HCT116 (cell line): Measurements from ENCODE around the gene HIP1. TPM values are rescaled to one million over a fixed set of nuclear protein-coding genes. Genes with fewer than 3 reads are reported as not detected.
"Not testable (repeated sequence)": the region's sequence is repeated elsewhere in the genome, so short reads cannot be mapped to it uniquely, and the experiment has no call there.

Source experiments
- ATAC-seq: fragments of 200-7000 bp; cut with Tn5 transposase; 2 replicates; pipeline ENCODE4 v1.9.1; 2020; ENCODE audit warnings: mild to moderate bottlenecking, moderate library complexity
- BruUV-seq: library from RNA; stranded (reverse); fragments of 400-500 nt; replicated peaks from 2 replicates; lab custom pipeline; 2021; lab: Mats Ljungman, UMichigan
- CTCF ChIA-PET: fragments of 300-600 bp; sonication (Branson Sonifier 250); formaldehyde crosslinking; loops from one replicate; lab custom pipeline; 2021; ENCODE audit warnings: antibody characterized with exemption; lab: Charles Lee
- POLR2A ChIA-PET: fragments of 300-600, 350-600 bp; sonication (Branson Sonifier 250); formaldehyde crosslinking; loops from one replicate; lab custom pipeline; 2021; ENCODE audit warnings: antibody characterized with exemption; lab: Charles Lee
- RAD21 ChIA-PET, 2 experiments: fragments of 300-600 bp; sonication (Branson Sonifier 250); formaldehyde crosslinking; loops; one replicate each; lab custom pipeline; 2023; ENCODE audit warnings: low total read pairs in 2 of 2; ENCODE audit not compliant: uncharacterized antibody in 2 of 2, unreplicated experiment in 2 of 2, low non-redundant PET in 1 of 2; lab: Charles Lee
- DNase-seq: peaks from one replicate; pipeline ENCODE4 v3.0.0-alpha.2; 2010; ENCODE audit warnings: low read depth, low spot score
- H2AFZ ChIP-seq: fragments of 200-600 bp; shearing (Covaris generic), sonication (generic); 2 replicates; pipeline ENCODE4 v1.6.1; 2017; ENCODE audit warnings: low read depth, mixed run types, mixed read lengths, antibody characterized with exemption, low read length; ENCODE audit not compliant: poor library complexity, severe bottlenecking
- H3K27ac ChIP-seq: 2 replicates; pipeline ENCODE4 v1.5.1; 2012; ENCODE audit warnings: low read depth, low read length
- H3K27me3 ChIP-seq: fragments of 200-600 bp; sonication (generic); 2 replicates; pipeline ENCODE4 v1.6.1; 2016; ENCODE audit warnings: mixed run types, low read length, mixed read lengths; ENCODE audit not compliant: insufficient read depth
- H3K36me3 ChIP-seq, 2 experiments: fragments of 200-500 bp in 1 of 2; fragments of 200-600 bp in 1 of 2; sonication (Bioruptor generic) in 1 of 2; sonication (generic) in 1 of 2; 2 replicates each; pipeline versions ENCODE4 v1.5.1 to v1.6.1; 2014 to 2016; ENCODE audit warnings: low read length in 2 of 2, inconsistent platforms in 1 of 2, mixed read lengths in 1 of 2, mixed run types in 1 of 2; ENCODE audit not compliant: insufficient read depth in 2 of 2, control insufficient read depth in 1 of 2
- H3K4me1 ChIP-seq, 2 experiments: fragments of 200-600 bp in 1 of 2; sonication (generic) in 1 of 2; 2 replicates each; pipeline versions ENCODE4 v1.5.1 to v1.6.1; 2012 to 2017; ENCODE audit warnings: low read length in 2 of 2, inconsistent platforms in 1 of 2, mild to moderate bottlenecking in 1 of 2, mixed read lengths in 1 of 2, mixed run types in 1 of 2, moderate library complexity in 1 of 2; ENCODE audit not compliant: insufficient read depth in 2 of 2, control insufficient read depth in 1 of 2
- H3K4me2 ChIP-seq: fragments of 200-600 bp; sonication (generic); 2 replicates; pipeline ENCODE4 v1.6.1; 2017; ENCODE audit warnings: mixed run types, low read length, mixed read lengths
- H3K4me3 ChIP-seq, 2 experiments: fragments of 200-600 bp in 1 of 2; sonication (generic) in 1 of 2; replicated peaks in 1 of 2; 2 replicates each; pipeline ENCODE4 v1.5.1; 2011 to 2016; ENCODE audit warnings: low read length in 2 of 2, control low read depth in 1 of 2, low read depth in 1 of 2, mild to moderate bottlenecking in 1 of 2, mixed read lengths in 1 of 2, mixed run types in 1 of 2
- H3K79me2 ChIP-seq: fragments of 200-600 bp; sonication (generic); 2 replicates; pipeline ENCODE4 v1.6.1; 2017; ENCODE audit warnings: mild to moderate bottlenecking, mixed run types, low read length, moderate library complexity, mixed read lengths; ENCODE audit not compliant: insufficient read depth
- H3K9ac ChIP-seq: fragments of 200-600 bp; sonication (generic); 2 replicates; pipeline ENCODE4 v1.6.1; 2016; ENCODE audit warnings: low read length, mixed read lengths
- H3K9me2 ChIP-seq: fragments of 200-600 bp; sonication (generic), shearing (Covaris generic); 2 replicates; pipeline ENCODE4 v1.6.1; 2017; ENCODE audit warnings: mixed run types, mild to moderate bottlenecking, moderate library complexity; ENCODE audit not compliant: insufficient read depth
- H3K9me3 ChIP-seq, 2 experiments: fragments of 200-500 bp in 1 of 2; fragments of 200-600 bp in 1 of 2; sonication (Bioruptor generic) in 1 of 2; sonication (generic) in 1 of 2; 2 replicates each; pipeline ENCODE4 v1.6.1; 2014 to 2017; ENCODE audit warnings: low read length in 2 of 2, mixed read lengths in 2 of 2, inconsistent platforms in 1 of 2, low read depth in 1 of 2, mild to moderate bottlenecking in 1 of 2, mixed run types in 1 of 2, moderate library complexity in 1 of 2; ENCODE audit not compliant: control insufficient read depth in 1 of 2, insufficient read depth in 1 of 2
- H4K20me1 ChIP-seq: fragments of 200-600 bp; sonication (generic), shearing (Covaris generic); 2 replicates; pipeline ENCODE4 v1.6.1; 2017; ENCODE audit warnings: mixed run types, mild to moderate bottlenecking, moderate library complexity; ENCODE audit not compliant: insufficient read depth
- ELF1 ChIP-seq: IDR thresholded peaks from 2 replicates; pipeline ENCODE4 v1.6.1; 2012; ENCODE audit warnings: low read depth, borderline replicate concordance
- EZH2 ChIP-seq: fragments of 200-600 bp; sonication (generic); IDR thresholded peaks from 2 replicates; pipeline ENCODE4 v1.6.1; 2017; ENCODE audit warnings: antibody characterized with exemption, mixed run types
- EZH2phosphoT487 ChIP-seq: fragments of 200-600 bp; IDR thresholded peaks from 2 replicates; pipeline ENCODE4 v1.6.1; 2018; ENCODE audit warnings: antibody characterized with exemption, borderline replicate concordance
- FOSL1 ChIP-seq: IDR thresholded peaks from 2 replicates; pipeline ENCODE4 v1.6.1; 2012; ENCODE audit warnings: low read depth
- JUND ChIP-seq: IDR thresholded peaks from 2 replicates; pipeline ENCODE4 v1.6.1; 2012
- POLR2A ChIP-seq: IDR thresholded peaks from 2 replicates; pipeline ENCODE4 v1.7.0; 2011; ENCODE audit warnings: borderline replicate concordance; ENCODE audit not compliant: insufficient read depth, insufficient read length; ENCODE audit errors: extremely low read depth
- POLR2AphosphoS5 ChIP-seq: IDR thresholded peaks from 2 replicates; pipeline ENCODE4 v1.6.1; 2011; ENCODE audit warnings: mild to moderate bottlenecking, low read depth, low read length, moderate library complexity
- RAD21 ChIP-seq: IDR thresholded peaks from 2 replicates; pipeline ENCODE4 v1.6.1; 2012; ENCODE audit warnings: low read depth, mild to moderate bottlenecking
- REST ChIP-seq: IDR thresholded peaks from 2 replicates; pipeline ENCODE4 v1.6.1; 2012; ENCODE audit warnings: low read depth
- SIN3A ChIP-seq: IDR thresholded peaks from 2 replicates; pipeline ENCODE4 v1.6.1; 2012; ENCODE audit warnings: low read depth
- SP1 ChIP-seq: IDR thresholded peaks from 2 replicates; pipeline ENCODE4 v1.6.1; 2012; ENCODE audit warnings: low read depth
- TCF7L2 ChIP-seq: IDR thresholded peaks from 2 replicates; pipeline ENCODE4 v1.7.0; 2011; ENCODE audit warnings: borderline replicate concordance, inconsistent platforms; ENCODE audit not compliant: insufficient read depth, insufficient read length; ENCODE audit errors: extremely low read depth
- YY1 ChIP-seq: IDR thresholded peaks from 2 replicates; pipeline ENCODE4 v1.6.1; 2011; ENCODE audit warnings: low read length, low read depth, moderate library complexity, mild to moderate bottlenecking; ENCODE audit not compliant: insufficient replicate concordance; ENCODE audit errors: extremely low read depth
- ZBTB33 ChIP-seq: IDR thresholded peaks from 2 replicates; pipeline ENCODE4 v1.6.1; 2011; ENCODE audit warnings: mild to moderate bottlenecking, low read length, moderate library complexity; ENCODE audit not compliant: insufficient replicate concordance; ENCODE audit errors: extremely low read depth
- ZNF274 ChIP-seq: fragments of 200-500 bp; sonication (Bioruptor generic); IDR thresholded peaks from 2 replicates; pipeline ENCODE4 v1.6.1; 2014; ENCODE audit warnings: mild to moderate bottlenecking, low read depth, low read length, inconsistent platforms
- intact Hi-C: fragments of 100-400 bp; cut with micrococcal nuclease; formaldehyde crosslinking; loops from 2 replicates; pipeline ENCODE4 v1.10.0; 2022
- total RNA-seq: library from RNA; stranded (reverse); gene quantifications from one replicate; pipeline ENCODE4 v1.2.1, GENCODE V29; 2021; ENCODE audit not compliant: unreplicated experiment

HIP1 gene
- total RNA-seq, 1 experiment from 2014 or later, result 22.1 TPM

GRCh38 chr7:75635036-75635435, 103.7 kb downstream of the HIP1 start (continued):
- TF ChIP-seq POLR2A (no peak), ELF1 (no peak), TCF7L2 (no peak), RAD21 (no peak)
- TF ChIP-seq, all 23 proteins: peak for 0

- CTCF ChIA-PET, H3K4me3 ChIP-seq, H3K27me3 ChIP-seq, H3K4me1 ChIP-seq, H4K20me1 ChIP-seq, intact Hi-C loops, BruUV-seq, DNase-seq, H3K9ac ChIP-seq, H3K36me3 ChIP-seq, ATAC-seq, RAD21 ChIA-PET, H3K9me3 ChIP-seq, H2AFZ ChIP-seq, H3K79me2 ChIP-seq, H3K4me2 ChIP-seq, POLR2A ChIA-PET, H3K9me2 ChIP-seq, H3K27ac ChIP-seq: not testable (repeated sequence)
Measured at GRCh38 chr7:75632587-75632986, 106.2 kb downstream of the HIP1 start.

GRCh38 chr7:75631711-75632110, 107.0 kb downstream of the HIP1 start:
- Histone ChIP-seq H3K27ac (no peak overlapping the region), H3K9me3 (peaks cover 0 to 7% of the 10 kb centered on the region in 2 experiments; a peak in 1 of 4 replicates), H3K9me2 (no peaks in the 10 kb centered on the region), H4K20me1 (no peaks in the 10 kb centered on the region), H3K79me2 (no peaks in the 10 kb centered on the region), H3K4me1 (no peaks in the 10 kb centered on the region), H3K27me3 (no peaks in the 10 kb centered on the region), H3K9ac (no peak overlapping the region), H3K4me2 (no peak overlapping the region), H2AFZ (no peak overlapping the region), H3K4me3 (no peak overlapping the region), H3K36me3 (no peaks in the 10 kb centered on the region)
- DNase-seq (no peak), ATAC-seq (no peak)
- ChIA-PET RAD21 (no interaction called here), POLR2A (no interaction called here), CTCF (no interaction called here)
- intact Hi-C loops, result no loop called here
- BruUV-seq, result no TSS peak
- TF ChIP-seq EZH2 (no peak), SIN3A (no peak), POLR2AphosphoS5 (no peak), ZNF274 (no peak), EZH2phosphoT487 (no peak), REST (no peak), YY1 (no peak), FOSL1 (no peak), ZBTB33 (no peak), SP1 (no peak), JUND (no peak)
